ENCODE data around the gene APBA3. TPM values are rescaled to one million over a fixed set of nuclear protein-coding genes. Genes with fewer than 3 reads are reported as not detected.

Gene APBA3
- total RNA-seq, 1 experiment from 2014 or later, result 21.4 TPM

DNA sequence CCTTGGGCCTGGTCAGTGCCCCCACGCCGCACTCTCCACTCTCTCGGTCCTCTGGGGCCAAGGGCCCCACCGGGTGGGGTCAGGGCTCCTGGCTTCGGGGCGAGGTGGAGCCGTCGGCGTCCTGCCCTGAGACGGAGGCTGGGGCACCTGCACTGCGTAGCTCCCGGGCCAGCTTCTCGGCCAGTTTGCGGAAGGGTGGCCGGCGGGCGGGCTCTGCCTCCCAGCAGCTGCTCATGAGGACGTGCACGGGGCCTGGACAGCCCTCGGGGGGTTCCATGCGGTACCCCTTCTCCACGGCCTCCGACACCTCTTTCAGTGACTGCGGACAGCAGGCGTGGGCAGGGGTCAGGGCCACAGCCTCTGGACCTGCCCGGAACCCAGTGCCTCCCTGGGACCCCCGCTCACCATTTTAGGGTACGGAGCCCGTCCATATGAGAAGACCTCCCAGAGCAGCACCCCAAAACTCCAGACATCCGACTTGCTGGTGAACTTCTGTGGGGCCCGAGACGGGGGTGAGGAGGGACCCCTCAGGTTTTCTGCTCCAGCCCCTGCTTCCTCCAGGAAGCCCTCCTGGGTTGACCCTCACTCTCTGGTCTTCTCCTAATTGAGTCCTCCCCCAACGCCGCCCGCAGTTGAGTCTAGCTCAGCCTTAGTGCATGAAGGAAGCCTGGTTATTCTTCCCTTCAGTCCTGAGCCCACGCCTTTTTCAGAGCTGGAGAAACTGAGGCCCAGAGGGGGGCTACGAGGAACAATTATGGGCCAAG, 16.8 kb upstream of the APBA3 start:
- no peak overlapping the region for H3K27ac ChIP-seq (ENCODE audit: low read length)
- H2AFZ ChIP-seq (ENCODE audit: low read length), result no peak overlapping the region
- no peaks in the 10 kb centered on the region for H3K27me3 ChIP-seq (ENCODE audit: low read length)
- no peak for TF ChIP-seq EZH2phosphoT487 (IDR thresholded peaks at IDR 0.05; ENCODE audit: borderline replicate concordance, low read length)
- TF ChIP-seq, protein P1, sequence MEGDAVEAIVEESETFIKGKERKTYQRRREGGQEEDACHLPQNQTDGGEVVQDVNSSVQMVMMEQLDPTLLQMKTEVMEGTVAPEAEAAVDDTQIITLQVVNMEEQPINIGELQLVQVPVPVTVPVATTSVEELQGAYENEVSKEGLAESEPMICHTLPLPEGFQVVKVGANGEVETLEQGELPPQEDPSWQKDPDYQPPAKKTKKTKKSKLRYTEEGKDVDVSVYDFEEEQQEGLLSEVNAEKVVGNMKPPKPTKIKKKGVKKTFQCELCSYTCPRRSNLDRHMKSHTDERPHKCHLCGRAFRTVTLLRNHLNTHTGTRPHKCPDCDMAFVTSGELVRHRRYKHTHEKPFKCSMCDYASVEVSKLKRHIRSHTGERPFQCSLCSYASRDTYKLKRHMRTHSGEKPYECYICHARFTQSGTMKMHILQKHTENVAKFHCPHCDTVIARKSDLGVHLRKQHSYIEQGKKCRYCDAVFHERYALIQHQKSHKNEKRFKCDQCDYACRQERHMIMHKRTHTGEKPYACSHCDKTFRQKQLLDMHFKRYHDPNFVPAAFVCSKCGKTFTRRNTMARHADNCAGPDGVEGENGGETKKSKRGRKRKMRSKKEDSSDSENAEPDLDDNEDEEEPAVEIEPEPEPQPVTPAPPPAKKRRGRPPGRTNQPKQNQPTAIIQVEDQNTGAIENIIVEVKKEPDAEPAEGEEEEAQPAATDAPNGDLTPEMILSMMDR (conservative IDR thresholded peaks at IDR 0.05; ENCODE audit: low read depth, low read length), result no peak
- TF ChIP-seq EZH2 (IDR thresholded peaks at IDR 0.05; ENCODE audit: low read length, unreplicated experiment), result no peak
- no peak overlapping the region for H3K4me3 ChIP-seq (ENCODE audit: low read length)
- POLR2A ChIA-PET (ENCODE audit: unreplicated experiment), result no interaction called here
- no peak overlapping the region for H3K9ac ChIP-seq (ENCODE audit: low read length)
- H3K9me2 ChIP-seq (replicated peaks; ENCODE audit: low read length), result no peaks in the 10 kb centered on the region
- H3K9me3 ChIP-seq (ENCODE audit: low read length), result 0 out of 2 replicates have a peak, but pooled peaks cover 13% of the 10 kb centered on the region
- DNase-seq, result no peak
- CTCF ChIA-PET, result interaction anchor here (0.5 kb wide), 1 partner anchor 574 kb away, joined by 3 read pairs; no protein-coding TSS in a partner anchor
- H3K36me3 ChIP-seq (ENCODE audit: low read depth, low read length), result no peaks in the 10 kb centered on the region
- no peaks in the 10 kb centered on the region for H3K4me1 ChIP-seq (ENCODE audit: insufficient read depth, low read length)
- H3F3A ChIP-seq (ENCODE audit: low read length, unreplicated experiment), result no peaks in the 10 kb centered on the region
- BruUV-seq (replicated peaks), result no TSS peak
- intact Hi-C loops (cut with micrococcal nuclease), result no loop called here
- H3K79me2 ChIP-seq (ENCODE audit: low read length), result no peaks in the 10 kb centered on the region
- no peak for ATAC-seq
- no peak overlapping the region for H3K4me2 ChIP-seq (ENCODE audit: low read length)
- no peaks in the 10 kb centered on the region for H4K20me1 ChIP-seq (ENCODE audit: low read length)

DNA sequence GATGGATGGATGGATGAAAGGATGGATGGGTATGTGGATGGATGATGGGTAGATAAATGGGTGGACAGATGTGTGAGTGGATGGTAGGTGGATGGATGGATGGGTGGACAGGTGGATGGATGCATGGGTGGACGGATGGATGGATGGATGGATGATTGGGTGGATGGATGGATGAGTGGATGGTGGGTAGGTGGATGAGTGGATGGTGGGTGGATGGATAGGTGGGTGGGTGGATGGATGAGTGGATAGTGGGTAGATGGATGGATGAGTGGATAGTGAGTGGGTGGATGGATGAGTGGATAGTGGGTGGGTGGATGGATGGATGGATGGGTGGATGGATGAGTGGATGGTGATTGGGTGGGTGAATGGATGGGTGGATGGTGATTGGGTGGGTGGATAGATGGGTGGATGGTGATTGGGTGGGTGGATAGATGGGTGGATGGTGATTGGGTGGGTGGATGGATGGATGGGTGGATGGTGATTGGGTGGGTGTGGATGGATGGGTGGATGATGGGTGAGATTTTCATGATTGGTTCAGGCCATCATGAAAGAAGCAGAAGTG, 15.1 kb upstream of the APBA3 start:
- ChIA-PET CTCF (no interaction called here), POLR2A (ENCODE audit: unreplicated experiment) (no interaction called here)
- Histone ChIP-seq H3K9me2 (replicated peaks; ENCODE audit: low read length) (no peaks in the 10 kb centered on the region), H3K4me3 (ENCODE audit: low read length) (no peak overlapping the region), H3K4me1 (ENCODE audit: insufficient read depth, low read length) (no peaks in the 10 kb centered on the region), H3F3A (ENCODE audit: low read length, unreplicated experiment) (no peaks in the 10 kb centered on the region), H3K27ac (ENCODE audit: low read length) (no peak overlapping the region), H3K4me2 (ENCODE audit: low read length) (no peak overlapping the region), H3K27me3 (ENCODE audit: low read length) (no peaks in the 10 kb centered on the region), H4K20me1 (ENCODE audit: low read length) (no peaks in the 10 kb centered on the region), H3K79me2 (ENCODE audit: low read length) (no peaks in the 10 kb centered on the region), H3K9ac (ENCODE audit: low read length) (no peak overlapping the region), H3K36me3 (ENCODE audit: low read depth, low read length) (no peaks in the 10 kb centered on the region), H2AFZ (ENCODE audit: low read length) (no peak overlapping the region), H3K9me3 (ENCODE audit: low read length) (0 out of 2 replicates have a peak, but pooled peaks cover 5% of the 10 kb centered on the region)
- no peak for TF ChIP-seq EZH2 (IDR thresholded peaks at IDR 0.05; ENCODE audit: low read length, unreplicated experiment)
- TF ChIP-seq, protein P1 (conservative IDR thresholded peaks at IDR 0.05; ENCODE audit: low read depth, low read length), result no peak
- TF ChIP-seq EZH2phosphoT487 (IDR thresholded peaks at IDR 0.05; ENCODE audit: borderline replicate concordance, low read length), result no peak
- intact Hi-C loops (cut with micrococcal nuclease), result no loop called here
- ATAC-seq (no peak), DNase-seq (no peak)
- BruUV-seq (replicated peaks), result no TSS peak

DNA sequence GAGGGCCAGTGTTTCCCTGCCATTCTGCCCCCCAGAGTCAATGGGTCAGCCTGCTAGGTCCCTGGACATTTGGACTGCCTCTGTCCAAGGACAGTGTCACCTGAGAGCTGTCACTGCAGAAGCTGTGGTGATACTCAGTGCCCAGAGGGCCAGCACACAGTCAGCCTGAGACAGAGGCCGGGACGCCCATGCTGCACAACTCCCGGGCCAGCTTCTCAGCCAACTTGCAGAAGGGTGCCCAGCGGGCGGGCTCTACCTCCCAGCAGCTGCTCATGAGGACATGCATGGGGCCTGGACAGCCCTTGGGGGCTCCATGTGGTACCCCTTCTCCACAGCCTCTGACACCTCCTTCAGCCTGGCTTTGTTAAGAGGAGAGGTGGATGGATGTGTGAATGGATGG, 14.3 kb upstream of the APBA3 start:
- H3F3A ChIP-seq (ENCODE audit: low read length, unreplicated experiment), result no peaks in the 10 kb centered on the region
- H3K4me3 ChIP-seq (ENCODE audit: low read length), result no peak overlapping the region
- intact Hi-C loops (cut with micrococcal nuclease), result no loop called here
- H3K79me2 ChIP-seq (ENCODE audit: low read length), result no peaks in the 10 kb centered on the region
- no peak overlapping the region for H3K9ac ChIP-seq (ENCODE audit: low read length)
- no peaks in the 10 kb centered on the region for H3K9me3 ChIP-seq (ENCODE audit: low read length)
- H3K27me3 ChIP-seq (ENCODE audit: low read length), result no peaks in the 10 kb centered on the region
- POLR2A ChIA-PET (ENCODE audit: unreplicated experiment), result no interaction called here
- H3K4me1 ChIP-seq (ENCODE audit: insufficient read depth, low read length), result no peaks in the 10 kb centered on the region
- no peak overlapping the region for H2AFZ ChIP-seq (ENCODE audit: low read length)
- no peaks in the 10 kb centered on the region for H3K36me3 ChIP-seq (ENCODE audit: low read depth, low read length)
- no peak for TF ChIP-seq EZH2phosphoT487 (IDR thresholded peaks at IDR 0.05; ENCODE audit: borderline replicate concordance, low read length)
- TF ChIP-seq EZH2 (IDR thresholded peaks at IDR 0.05; ENCODE audit: low read length, unreplicated experiment), result no peak
- TF ChIP-seq, protein P1 (conservative IDR thresholded peaks at IDR 0.05; ENCODE audit: low read depth, low read length), result no peak
- CTCF ChIA-PET, result no interaction called here
- no peak for ATAC-seq
- no peak for DNase-seq
- no TSS peak for BruUV-seq (replicated peaks)
- no peaks in the 10 kb centered on the region for H4K20me1 ChIP-seq (ENCODE audit: low read length)
- no peak overlapping the region for H3K4me2 ChIP-seq (ENCODE audit: low read length)
- no peaks in the 10 kb centered on the region for H3K9me2 ChIP-seq (replicated peaks; ENCODE audit: low read length)
- H3K27ac ChIP-seq (ENCODE audit: low read length), result no peak overlapping the region
